Measurements from ENCODE around the gene NSUN5.

GRCh38 chr7:73349763-73350162 is 41.1 kb upstream of the NSUN5 start:
- TF ChIP-seq CTCF (IDR thresholded peaks at IDR 0.05) (no peak), POLR2A (IDR thresholded peaks at IDR 0.05) (no peak)

Data from body of pancreas (tissue), 4 donors.